ENCODE results near the gene CCNY. TPM values are rescaled to one million over a fixed set of nuclear protein-coding genes. Genes with fewer than 3 reads are reported as not detected.

CCNY gene
- total and polyA plus RNA-seq, 2 experiments from 2014 or later: 38.9 to 79.9 TPM

DNA sequence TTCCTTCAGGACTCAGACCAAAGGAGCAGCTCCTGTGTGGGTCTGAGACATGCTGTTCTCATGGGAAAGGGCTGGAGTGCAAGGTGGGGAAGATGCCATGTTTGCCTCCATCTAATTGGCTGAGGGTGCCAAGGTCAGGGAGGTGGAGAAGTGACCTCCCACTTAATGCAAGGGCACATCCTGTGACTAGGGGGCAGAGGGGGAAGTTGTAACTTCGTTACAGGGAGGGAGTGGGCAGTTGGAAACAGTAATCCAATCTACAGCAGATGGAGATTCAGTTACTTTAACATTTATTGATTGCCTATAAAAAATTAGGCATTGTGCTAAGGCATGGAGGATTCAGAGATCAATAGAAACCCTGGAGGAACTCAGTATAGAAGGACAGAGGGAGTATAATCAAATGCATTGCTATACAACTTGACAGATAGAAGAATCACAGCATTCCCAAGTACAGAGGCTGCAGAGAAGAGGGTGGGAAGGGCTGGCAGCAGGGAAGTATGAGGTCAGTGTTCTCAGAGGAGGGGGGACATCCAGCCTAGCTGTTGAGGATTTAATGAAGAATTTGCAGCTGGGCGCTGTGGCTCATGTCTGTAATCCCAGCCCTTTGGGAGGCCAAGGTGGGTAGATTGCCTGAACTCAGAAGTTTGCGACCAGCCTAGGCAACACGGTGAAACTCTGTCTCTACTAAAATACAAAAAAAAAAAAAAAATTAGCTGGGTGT lies 75.9 kb downstream of the CCNY start:
- H3K27me3 ChIP-seq: no peaks in the 10 kb centered on the region
- no peaks in the 10 kb centered on the region for H3K9me3 ChIP-seq (ENCODE audit: low read depth)
- H3K27ac ChIP-seq: no peak overlapping the region
- no peak overlapping the region for H3K4me3 ChIP-seq
- H3K36me3 ChIP-seq: no peaks in the 10 kb centered on the region
- peaks cover 23% of the 10 kb centered on the region for H3K4me1 ChIP-seq (ENCODE audit: low read depth)
- no peak for DNase-seq (ENCODE audit: low read depth in 1 of 2, low spot score in 1 of 2)
- TF ChIP-seq, protein P1, sequence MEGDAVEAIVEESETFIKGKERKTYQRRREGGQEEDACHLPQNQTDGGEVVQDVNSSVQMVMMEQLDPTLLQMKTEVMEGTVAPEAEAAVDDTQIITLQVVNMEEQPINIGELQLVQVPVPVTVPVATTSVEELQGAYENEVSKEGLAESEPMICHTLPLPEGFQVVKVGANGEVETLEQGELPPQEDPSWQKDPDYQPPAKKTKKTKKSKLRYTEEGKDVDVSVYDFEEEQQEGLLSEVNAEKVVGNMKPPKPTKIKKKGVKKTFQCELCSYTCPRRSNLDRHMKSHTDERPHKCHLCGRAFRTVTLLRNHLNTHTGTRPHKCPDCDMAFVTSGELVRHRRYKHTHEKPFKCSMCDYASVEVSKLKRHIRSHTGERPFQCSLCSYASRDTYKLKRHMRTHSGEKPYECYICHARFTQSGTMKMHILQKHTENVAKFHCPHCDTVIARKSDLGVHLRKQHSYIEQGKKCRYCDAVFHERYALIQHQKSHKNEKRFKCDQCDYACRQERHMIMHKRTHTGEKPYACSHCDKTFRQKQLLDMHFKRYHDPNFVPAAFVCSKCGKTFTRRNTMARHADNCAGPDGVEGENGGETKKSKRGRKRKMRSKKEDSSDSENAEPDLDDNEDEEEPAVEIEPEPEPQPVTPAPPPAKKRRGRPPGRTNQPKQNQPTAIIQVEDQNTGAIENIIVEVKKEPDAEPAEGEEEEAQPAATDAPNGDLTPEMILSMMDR (IDR thresholded peaks at IDR 0.05; ENCODE audit: low read depth, low read length): no peak

DNA sequence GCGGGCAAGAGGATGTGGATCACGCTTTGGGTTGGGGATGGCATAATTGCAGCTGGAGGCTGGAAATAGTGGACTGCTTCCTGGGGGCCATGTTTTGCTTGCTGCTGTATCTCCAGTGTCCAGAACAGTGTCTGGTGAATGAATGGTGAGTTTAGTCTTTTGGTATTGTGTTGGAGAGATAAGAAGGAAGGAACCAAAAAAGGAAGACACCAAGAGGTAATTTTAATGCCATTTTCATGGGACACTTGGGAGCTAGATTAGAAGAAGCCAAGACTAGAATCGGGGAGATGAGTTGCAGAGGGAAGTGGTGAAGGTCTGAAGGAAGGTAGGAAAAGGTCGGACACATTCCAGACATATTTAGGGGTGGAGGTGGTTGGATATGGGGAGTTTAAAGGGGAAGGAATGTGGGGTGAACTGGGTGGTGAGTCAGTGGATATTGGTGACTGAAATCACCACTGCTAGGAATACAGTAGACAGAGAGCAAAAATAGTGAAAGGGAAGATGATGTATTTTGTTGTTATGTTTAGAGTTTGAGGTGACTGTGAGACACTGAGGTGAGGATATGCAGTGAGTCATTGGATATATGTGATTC lies 76.7 kb downstream of the CCNY start:
- TF ChIP-seq, protein P1 (IDR thresholded peaks at IDR 0.05; ENCODE audit: low read depth, low read length): no peak
- Histone ChIP-seq H3K4me1 (ENCODE audit: low read depth) (peaks cover 30% of the 10 kb centered on the region), H3K27me3 (no peaks in the 10 kb centered on the region), H3K36me3 (no peaks in the 10 kb centered on the region), H3K27ac (no peak overlapping the region), H3K9me3 (ENCODE audit: low read depth) (no peaks in the 10 kb centered on the region), H3K4me3 (no peak overlapping the region)
- DNase-seq (ENCODE audit: low read depth in 1 of 2, low spot score in 1 of 2): no peak

DNA sequence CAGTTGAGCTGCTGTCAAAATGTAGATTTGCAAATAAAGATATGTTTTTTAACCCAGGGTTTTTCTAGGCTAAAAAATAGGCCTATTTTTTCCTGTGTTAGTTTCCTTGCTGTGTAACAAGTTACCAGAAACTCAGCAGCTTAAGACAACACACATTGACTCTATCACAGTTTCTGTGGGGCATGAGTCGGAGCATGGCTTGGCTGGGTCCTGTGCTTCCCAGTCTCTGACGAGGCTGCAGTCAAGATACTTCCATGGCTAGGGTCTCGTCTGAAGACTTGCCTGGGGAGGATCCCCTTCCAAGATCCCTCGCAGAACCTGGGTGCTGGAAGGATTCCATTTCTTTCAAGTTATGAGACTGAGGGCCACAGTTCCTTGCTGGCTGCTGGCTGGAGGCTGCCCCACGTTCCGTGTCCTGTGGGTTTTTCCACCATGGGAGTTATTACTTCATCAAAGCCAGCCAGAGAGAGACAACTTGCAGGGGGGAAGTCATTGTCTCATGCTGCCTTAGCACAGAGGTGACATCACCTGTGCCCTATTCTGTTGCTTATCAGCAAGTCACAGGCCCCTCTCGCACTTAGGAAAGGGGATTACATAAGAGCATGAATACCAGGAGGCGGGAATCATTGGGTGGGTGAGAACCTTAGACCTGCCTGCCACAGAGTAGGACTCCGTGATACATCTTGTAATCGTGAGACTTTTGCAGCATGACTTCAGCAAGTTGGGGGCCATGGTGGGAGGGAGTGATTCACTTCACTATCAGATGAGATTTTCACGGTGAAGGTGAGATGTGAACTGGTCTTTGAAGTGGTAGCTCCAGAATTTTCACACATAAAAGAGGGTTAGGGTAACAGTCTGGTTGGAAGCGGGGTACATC lies 77.9 kb downstream of the CCNY start:
- Histone ChIP-seq H3K36me3 (no peaks in the 10 kb centered on the region), H3K9me3 (ENCODE audit: low read depth) (no peaks in the 10 kb centered on the region), H3K27me3 (no peaks in the 10 kb centered on the region), H3K4me1 (ENCODE audit: low read depth) (peaks cover 33% of the 10 kb centered on the region), H3K27ac (peak overlapping the region; percentile 22), H3K4me3 (no peak overlapping the region)
- TF ChIP-seq, protein P1 (IDR thresholded peaks at IDR 0.05; ENCODE audit: low read depth, low read length): no peak
- DNase-seq (ENCODE audit: low read depth in 1 of 2, low spot score in 1 of 2): no peak

DNA sequence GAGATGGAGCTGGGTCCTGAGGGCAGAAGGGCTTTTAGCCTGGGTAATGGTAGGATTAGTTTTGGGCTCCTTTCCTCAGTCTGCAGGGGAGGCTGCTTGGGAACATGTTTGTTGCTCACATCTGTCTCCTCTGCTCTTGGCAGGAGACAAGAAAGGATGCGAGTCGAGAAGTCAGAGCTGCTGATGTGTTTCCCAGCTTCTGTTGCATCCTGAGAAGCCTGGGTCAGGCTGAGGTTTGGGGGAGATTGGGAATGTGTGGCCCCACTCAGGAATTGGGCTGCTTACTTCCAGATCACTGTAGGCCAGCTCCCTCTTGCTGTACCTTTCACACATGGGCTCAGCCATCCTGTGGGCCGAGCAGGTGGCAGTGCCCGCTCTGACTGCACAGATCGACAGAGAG lies 79.2 kb downstream of the CCNY start:
- no peaks in the 10 kb centered on the region for H3K9me3 ChIP-seq (ENCODE audit: low read depth)
- DNase-seq (ENCODE audit: low read depth in 1 of 2, low spot score in 1 of 2): no peak
- no peak overlapping the region for H3K27ac ChIP-seq
- TF ChIP-seq, protein P1 (IDR thresholded peaks at IDR 0.05; ENCODE audit: low read depth, low read length): no peak
- H3K27me3 ChIP-seq: no peaks in the 10 kb centered on the region
- H3K4me1 ChIP-seq (ENCODE audit: low read depth): peaks cover 40% of the 10 kb centered on the region
- H3K4me3 ChIP-seq: no peak overlapping the region
- no peaks in the 10 kb centered on the region for H3K36me3 ChIP-seq

DNA sequence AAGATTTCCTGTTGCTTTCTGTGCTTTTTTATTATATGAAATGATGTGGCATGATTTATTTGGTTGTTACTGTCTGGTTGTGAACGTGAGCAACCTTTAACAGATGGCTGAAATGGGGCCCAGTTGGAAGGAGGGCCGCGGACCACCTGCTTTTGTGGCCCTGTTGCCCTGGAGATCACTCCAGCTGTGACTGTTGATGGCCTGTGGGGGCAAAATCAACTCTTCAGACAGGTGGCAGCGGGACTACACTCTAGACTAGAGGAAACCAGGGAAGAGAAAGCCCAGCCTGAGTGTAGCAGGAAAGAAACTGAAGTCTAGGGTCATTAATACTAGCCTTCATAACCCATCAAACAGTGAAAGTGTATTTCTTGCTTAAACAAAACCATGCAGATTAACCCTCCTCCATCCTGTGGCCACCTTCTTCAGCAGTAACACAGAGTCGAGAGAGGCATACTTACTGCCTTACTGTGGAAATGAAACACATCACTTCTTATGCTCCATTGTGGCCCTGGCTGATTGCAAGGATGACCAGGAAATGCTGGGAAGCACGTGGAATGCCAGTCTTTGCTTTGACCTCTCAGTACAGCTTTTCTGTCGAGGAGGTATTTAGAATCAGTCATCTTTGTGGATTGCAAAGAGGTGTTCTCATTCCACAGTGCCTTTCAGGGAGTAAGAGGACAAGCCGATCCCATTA lies 80.5 kb downstream of the CCNY start:
- Histone ChIP-seq H3K36me3 (no peaks in the 10 kb centered on the region), H3K27ac (no peak overlapping the region), H3K4me3 (no peak overlapping the region), H3K27me3 (no peaks in the 10 kb centered on the region), H3K4me1 (ENCODE audit: low read depth) (peaks cover 49% of the 10 kb centered on the region), H3K9me3 (ENCODE audit: low read depth) (no peaks in the 10 kb centered on the region)
- no peak for DNase-seq (ENCODE audit: low read depth in 1 of 2, low spot score in 1 of 2)
- TF ChIP-seq, protein P1 (IDR thresholded peaks at IDR 0.05; ENCODE audit: low read depth, low read length): no peak

Measured in cardiac muscle cell (in vitro differentiated cells and primary cell).